ENCODE measurements around the gene COMT.
"Not testable (repeated sequence)": the region's sequence is repeated elsewhere in the genome, so short reads cannot be mapped to it uniquely, and the experiment has no call there.

Gene COMT

GRCh38 chr22:19909350-19910179 is 32.0 kb upstream of the COMT start:
- peak; percentile 28 for FAIRE-seq

GRCh38 chr22:19910180-19910744 is 31.3 kb upstream of the COMT start:
- no peak for FAIRE-seq

GRCh38 chr22:19911540-19912270 is 29.9 kb upstream of the COMT start:
- FAIRE-seq: no peak

- FAIRE-seq: no peak
These were observed 29.1 kb upstream of the COMT start for GRCh38 chr22:19912271-19912999.

- FAIRE-seq: no peak
These were observed 28.1 kb upstream of the COMT start for GRCh38 chr22:19913337-19913936.

- FAIRE-seq: no peak
These were observed 27.2 kb upstream of the COMT start for GRCh38 chr22:19914201-19914943.

GRCh38 chr22:19915287-19915954 is 26.2 kb upstream of the COMT start:
- no peak for FAIRE-seq

- FAIRE-seq: no peak
These were observed 25.6 kb upstream of the COMT start for GRCh38 chr22:19916006-19916405.

GRCh38 chr22:19916941-19917340 is 24.6 kb upstream of the COMT start:
- FAIRE-seq: no peak

GRCh38 chr22:19917389-19918138 is 24.0 kb upstream of the COMT start:
- FAIRE-seq: no peak

GRCh38 chr22:19918332-19919106 is 23.1 kb upstream of the COMT start:
- FAIRE-seq: no peak

GRCh38 chr22:19919701-19920363 is 21.7 kb upstream of the COMT start:
- no peak for FAIRE-seq

- FAIRE-seq: no peak
These were observed 20.0 kb upstream of the COMT start for GRCh38 chr22:19921544-19922081.

- no peak for FAIRE-seq
These were observed 17.6 kb upstream of the COMT start for GRCh38 chr22:19923914-19924513.

GRCh38 chr22:19926028-19926427 is 15.5 kb upstream of the COMT start:
- not testable (repeated sequence) for FAIRE-seq

GRCh38 chr22:19927696-19928095 is 13.9 kb upstream of the COMT start:
- no peak for FAIRE-seq

- FAIRE-seq: no peak
These were observed 13.4 kb upstream of the COMT start for GRCh38 chr22:19928207-19928606.
